ENCODE data around the gene CACNG5. TPM values are rescaled to one million over a fixed set of nuclear protein-coding genes. Genes with fewer than 3 reads are reported as not detected.

CACNG5 gene
- polyA plus RNA-seq, 1 donor from 2014 or later: not detected

GRCh38 chr17:66847704-66848103 lies 12.8 kb downstream of the CACNG5 start:
- Histone ChIP-seq H3K79me2 (replicated peaks; ENCODE audit: insufficient read depth, low read length) (no peaks in the 10 kb centered on the region), H3K36me3 (ENCODE audit: insufficient read depth, low read length) (no peaks in the 10 kb centered on the region), H4K20me1 (ENCODE audit: insufficient read depth) (no peaks in the 10 kb centered on the region), H3K4me2 (ENCODE audit: low read length) (no peak overlapping the region), H3K27ac (ENCODE audit: low read length) (no peak overlapping the region), H2AFZ (ENCODE audit: low read depth, low read length) (no peak overlapping the region), H3K27me3 (ENCODE audit: insufficient read depth, low read depth, low read length) (no peaks in the 10 kb centered on the region), H3K4me3 (ENCODE audit: low read length) (no peak overlapping the region), H3F3A (ENCODE audit: insufficient read depth, low read length, poor library complexity, severe bottlenecking) (no peaks in the 10 kb centered on the region), H3K9me3 (ENCODE audit: low read length) (peaks cover 7% of the 10 kb centered on the region), H3K9ac (ENCODE audit: low read length) (no peak overlapping the region), H3K9me2 (ENCODE audit: insufficient read depth, low read length) (no peaks in the 10 kb centered on the region)
- TF ChIP-seq MXI1 (conservative IDR thresholded peaks at IDR 0.05; ENCODE audit: poor library complexity, severe bottlenecking) (no peak), CTCF (IDR thresholded peaks at IDR 0.05; ENCODE audit: poor library complexity, severe bottlenecking) (no peak), TAF1 (IDR thresholded peaks at IDR 0.05; ENCODE audit: low read depth) (no peak), EP300 (conservative IDR thresholded peaks at IDR 0.05; ENCODE audit: poor library complexity, severe bottlenecking) (no peak), EZH2 (IDR thresholded peaks at IDR 0.05; ENCODE audit: borderline replicate concordance, insufficient read depth, low read length, poor library complexity, severe bottlenecking) (no peak), SMC3 (conservative IDR thresholded peaks at IDR 0.05; ENCODE audit: poor library complexity) (no peak), REST (IDR thresholded peaks at IDR 0.05; ENCODE audit: borderline replicate concordance) (no peak)

GRCh38 chr17:66848496-66848895 lies 13.6 kb downstream of the CACNG5 start:
- H4K20me1 ChIP-seq (ENCODE audit: insufficient read depth): no peaks in the 10 kb centered on the region
- no peaks in the 10 kb centered on the region for H3K36me3 ChIP-seq (ENCODE audit: insufficient read depth, low read length)
- H2AFZ ChIP-seq (ENCODE audit: low read depth, low read length): no peak overlapping the region
- H3K79me2 ChIP-seq (replicated peaks; ENCODE audit: insufficient read depth, low read length): no peaks in the 10 kb centered on the region
- no peaks in the 10 kb centered on the region for H3K9me2 ChIP-seq (ENCODE audit: insufficient read depth, low read length)
- H3K27me3 ChIP-seq (ENCODE audit: insufficient read depth, low read depth, low read length): no peaks in the 10 kb centered on the region
- H3K9me3 ChIP-seq (ENCODE audit: low read length): peaks cover 7% of the 10 kb centered on the region
- no peak overlapping the region for H3K27ac ChIP-seq (ENCODE audit: low read length)
- no peak overlapping the region for H3K9ac ChIP-seq (ENCODE audit: low read length)
- no peak overlapping the region for H3K4me3 ChIP-seq (ENCODE audit: low read length)
- no peaks in the 10 kb centered on the region for H3F3A ChIP-seq (ENCODE audit: insufficient read depth, low read length, poor library complexity, severe bottlenecking)
- no peak for TF ChIP-seq RAD21 (conservative IDR thresholded peaks at IDR 0.05)
- TF ChIP-seq EP300 (conservative IDR thresholded peaks at IDR 0.05; ENCODE audit: poor library complexity, severe bottlenecking): no peak
- TF ChIP-seq CTCF (IDR thresholded peaks at IDR 0.05; ENCODE audit: poor library complexity, severe bottlenecking): no peak
- H3K4me2 ChIP-seq (ENCODE audit: low read length): no peak overlapping the region

Data from neural cell (in vitro differentiated cells).